IPS-20b (cell line): Measurements from ENCODE around the gene PODNL1.

Experiments
- H3K27ac ChIP-seq: one replicate; pipeline ENCODE4 v1.5.1; 2013; ENCODE audit warnings: low read length
- H3K27me3 ChIP-seq: 2 replicates; pipeline ENCODE4 v1.6.1; 2013; ENCODE audit warnings: mild to moderate bottlenecking, low read length, inconsistent platforms; ENCODE audit not compliant: insufficient read depth
- H3K36me3 ChIP-seq: 2 replicates; pipeline ENCODE4 v1.6.1; 2013; ENCODE audit warnings: low read depth, mild to moderate bottlenecking, inconsistent platforms, low read length, moderate library complexity; ENCODE audit not compliant: insufficient read depth
- H3K4me1 ChIP-seq: 2 replicates; pipeline ENCODE4 v1.6.1; 2013; ENCODE audit warnings: mild to moderate bottlenecking, control low read depth, inconsistent platforms, low read length, moderate library complexity; ENCODE audit not compliant: insufficient read depth
- H3K4me3 ChIP-seq: 2 replicates; pipeline ENCODE4 v1.5.1; 2013; ENCODE audit warnings: mild to moderate bottlenecking, low read length, inconsistent platforms
- H3K9ac ChIP-seq: 2 replicates; pipeline ENCODE4 v1.6.1; 2013; ENCODE audit warnings: low read depth, mild to moderate bottlenecking, inconsistent platforms, low read length, moderate library complexity
- H3K9me3 ChIP-seq: 2 replicates; pipeline ENCODE4 v1.6.1; 2013; ENCODE audit warnings: mild to moderate bottlenecking, low read depth, low read length, inconsistent platforms; ENCODE audit not compliant: insufficient read depth

Gene PODNL1

DNA sequence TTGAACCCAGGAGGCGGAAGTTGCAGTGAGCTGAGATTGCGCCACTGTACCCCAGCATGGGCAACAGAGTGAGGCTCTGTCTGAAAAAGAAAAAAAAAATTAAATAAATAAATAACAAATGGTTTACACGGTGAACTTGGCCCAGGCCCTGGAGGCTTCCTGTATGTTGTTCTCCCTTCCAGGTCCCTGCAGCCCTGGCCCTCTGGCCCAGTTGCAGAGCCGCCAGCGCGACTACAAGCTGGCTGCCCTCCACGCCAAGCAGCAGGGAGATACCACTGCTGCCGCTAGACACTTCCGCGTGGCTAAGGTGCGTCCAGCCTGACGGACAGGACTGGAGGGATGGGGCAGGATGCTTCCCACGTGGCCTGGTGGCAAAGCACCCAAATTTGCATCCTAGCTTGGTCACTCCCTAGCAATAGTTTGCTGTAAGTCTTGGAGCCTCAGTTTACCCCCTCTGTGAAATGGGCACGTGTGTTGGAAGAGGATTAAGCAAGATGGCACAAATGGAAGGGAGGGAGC is 20.3 kb downstream of the PODNL1 start:
- Histone ChIP-seq H3K27ac (no peak overlapping the region), H3K9ac (no peak overlapping the region), H3K9me3 (peaks cover 5% of the 10 kb centered on the region), H3K4me1 (no peaks in the 10 kb centered on the region), H3K4me3 (no peak overlapping the region), H3K36me3 (peaks cover 73% of the 10 kb centered on the region), H3K27me3 (no peaks in the 10 kb centered on the region)

DNA sequence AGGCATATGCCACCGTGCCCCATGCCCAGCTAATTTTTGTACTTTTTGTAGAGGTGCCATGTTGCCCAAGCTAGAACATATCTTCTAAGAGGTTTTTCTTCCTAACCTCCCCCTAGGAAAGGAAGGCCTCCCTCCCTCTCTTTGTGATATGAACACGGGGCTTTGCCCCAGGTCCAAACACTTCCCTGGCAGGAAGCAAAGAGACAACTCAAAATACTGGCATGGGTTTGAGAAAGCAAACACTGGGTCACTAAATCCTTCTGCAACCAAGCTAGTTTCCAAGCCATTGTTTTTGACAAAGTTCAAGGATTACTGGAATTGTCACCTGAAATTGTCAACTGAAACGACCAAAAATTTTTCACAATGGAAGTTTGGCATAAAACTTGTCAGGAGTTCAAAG is 23.4 kb downstream of the PODNL1 start:
- H3K9me3 ChIP-seq, result no peaks in the 10 kb centered on the region
- no peak overlapping the region for H3K9ac ChIP-seq
- H3K4me1 ChIP-seq, result no peaks in the 10 kb centered on the region
- no peaks in the 10 kb centered on the region for H3K27me3 ChIP-seq
- no peak overlapping the region for H3K27ac ChIP-seq
- no peak overlapping the region for H3K4me3 ChIP-seq
- H3K36me3 ChIP-seq, result peaks cover 66% of the 10 kb centered on the region

DNA sequence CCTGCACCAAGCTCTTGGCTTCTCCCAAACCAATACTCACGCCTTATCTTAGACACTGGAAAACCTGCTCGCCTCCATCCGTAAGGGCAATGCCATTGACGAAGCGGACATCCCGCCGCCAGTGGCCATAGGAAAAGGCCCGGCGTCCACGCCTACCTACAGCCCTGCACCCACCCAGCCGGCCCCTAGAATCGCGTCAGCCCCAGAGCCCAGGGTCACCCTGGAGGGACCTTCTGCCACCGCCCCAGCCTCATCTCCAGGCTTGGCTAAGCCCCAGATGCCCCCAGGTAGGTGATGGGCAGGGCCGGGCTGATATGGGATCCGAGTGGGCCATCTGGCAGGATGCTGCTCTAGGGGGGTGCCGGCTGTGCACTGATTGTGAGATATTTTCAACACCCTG is 24.9 kb downstream of the PODNL1 start:
- Histone ChIP-seq H3K9ac (no peak overlapping the region), H3K4me3 (no peak overlapping the region), H3K4me1 (no peaks in the 10 kb centered on the region), H3K27me3 (no peaks in the 10 kb centered on the region), H3K36me3 (peaks cover 62% of the 10 kb centered on the region), H3K9me3 (no peaks in the 10 kb centered on the region), H3K27ac (no peak overlapping the region)

DNA sequence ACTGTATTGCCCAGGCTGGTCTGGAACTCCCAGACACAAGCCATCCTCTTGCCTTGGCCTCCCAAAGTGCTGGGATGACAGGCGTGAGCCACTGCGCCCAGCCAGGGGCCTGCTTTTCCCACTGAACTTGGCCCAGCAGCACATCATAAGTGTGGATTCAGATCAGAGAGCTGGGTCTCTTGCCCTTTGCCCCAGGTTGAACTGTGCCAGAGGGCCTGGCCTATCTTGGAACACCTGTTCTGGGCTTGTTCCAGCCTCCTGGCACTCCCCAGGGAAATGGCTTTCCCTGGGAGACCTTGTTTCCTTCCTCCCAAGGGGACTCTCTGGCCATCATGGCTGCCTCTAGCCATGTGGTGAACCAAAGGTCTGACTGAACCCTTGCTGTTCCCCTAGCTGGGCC is 28.8 kb downstream of the PODNL1 start:
- Histone ChIP-seq H3K27me3 (peaks cover 12% of the 10 kb centered on the region), H3K36me3 (peaks cover 32% of the 10 kb centered on the region), H3K4me1 (no peaks in the 10 kb centered on the region; the same call in 1 of the 2 replicates), H3K4me3 (no peak overlapping the region), H3K9me3 (no peaks in the 10 kb centered on the region), H3K9ac (no peak overlapping the region), H3K27ac (no peak overlapping the region)

DNA sequence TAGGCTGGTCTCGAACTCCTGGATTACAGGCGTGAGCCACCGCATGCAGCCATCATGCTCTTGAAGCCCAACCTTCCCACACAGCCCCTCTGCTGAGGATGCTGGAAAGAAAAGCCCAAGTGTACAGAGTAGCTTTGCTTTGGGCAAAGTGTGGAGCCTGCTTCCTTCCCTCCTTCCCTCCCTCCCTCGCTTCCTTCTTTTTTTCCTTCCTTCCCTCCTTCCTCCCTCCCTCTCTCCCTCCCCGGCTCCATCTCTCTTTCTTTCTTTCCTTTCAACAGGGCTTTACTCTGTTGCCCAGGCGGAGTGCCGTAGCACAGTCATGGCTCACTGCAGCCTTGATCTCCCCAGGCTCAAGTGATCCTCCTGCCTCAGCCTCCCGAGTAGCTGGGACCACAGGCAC is 29.5 kb downstream of the PODNL1 start:
- Histone ChIP-seq H3K4me1 (no peaks in the 10 kb centered on the region; the same call in 1 of the 2 replicates), H3K27me3 (peaks cover 12% of the 10 kb centered on the region), H3K4me3 (no peak overlapping the region), H3K9me3 (no peaks in the 10 kb centered on the region), H3K36me3 (peaks cover 32% of the 10 kb centered on the region), H3K9ac (no peak overlapping the region), H3K27ac (no peak overlapping the region)

DNA sequence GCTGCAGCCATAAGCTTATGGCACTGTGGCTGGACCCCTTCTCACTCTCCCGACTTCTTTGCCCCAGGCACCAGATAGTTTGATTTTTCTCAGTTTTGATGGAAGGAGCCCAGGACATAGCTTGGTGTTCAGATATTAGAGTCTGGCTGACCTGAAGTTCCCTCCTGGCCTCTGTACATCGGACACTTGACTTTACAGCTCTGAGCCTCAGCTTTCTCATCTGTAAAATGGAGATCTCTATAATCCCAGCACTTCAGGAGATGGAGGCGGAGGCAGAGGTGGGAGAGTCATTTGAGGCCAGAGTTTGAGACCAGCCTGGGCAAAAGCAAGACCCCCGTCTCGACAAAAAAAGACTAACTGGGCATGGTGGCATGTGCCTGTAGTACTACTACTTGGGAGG is 31.3 kb downstream of the PODNL1 start:
- no peak overlapping the region for H3K27ac ChIP-seq
- peak overlapping the region; percentile 80 for H3K4me3 ChIP-seq
- peaks cover 16% of the 10 kb centered on the region; the same call in 1 of the 2 replicates for H3K36me3 ChIP-seq
- H3K9me3 ChIP-seq, result no peaks in the 10 kb centered on the region
- peak overlapping the region; percentile 62 for H3K9ac ChIP-seq
- no peaks in the 10 kb centered on the region; the same call in 1 of the 2 replicates for H3K4me1 ChIP-seq
- H3K27me3 ChIP-seq, result peaks cover 12% of the 10 kb centered on the region

DNA sequence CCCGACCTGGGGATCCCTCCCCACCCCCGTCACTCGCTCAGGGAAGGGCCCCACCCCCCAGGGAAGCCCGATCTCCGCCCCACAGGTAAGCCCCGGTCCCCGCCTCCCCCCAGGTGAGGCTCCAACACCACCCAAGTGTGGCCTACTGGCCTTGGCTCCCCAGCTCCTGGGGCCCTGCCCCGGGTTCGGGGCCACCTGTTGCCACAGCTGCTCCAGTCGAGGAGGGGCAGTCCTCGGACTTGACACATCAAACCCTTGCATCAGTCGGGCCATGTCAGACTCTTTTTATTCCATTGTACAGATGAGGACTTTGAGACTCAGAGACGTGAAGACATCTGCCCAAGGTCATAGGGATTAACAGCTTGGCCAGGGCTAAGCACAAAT is 31.7 kb downstream of the PODNL1 start:
- Histone ChIP-seq H3K4me1 (no peaks in the 10 kb centered on the region; the same call in 1 of the 2 replicates), H3K27me3 (peaks cover 12% of the 10 kb centered on the region), H3K9ac (peak overlapping the region; percentile 62), H3K9me3 (no peaks in the 10 kb centered on the region), H3K27ac (no peak overlapping the region), H3K36me3 (peaks cover 15% of the 10 kb centered on the region; the same call in 1 of the 2 replicates), H3K4me3 (peak overlapping the region; percentile 80)

DNA sequence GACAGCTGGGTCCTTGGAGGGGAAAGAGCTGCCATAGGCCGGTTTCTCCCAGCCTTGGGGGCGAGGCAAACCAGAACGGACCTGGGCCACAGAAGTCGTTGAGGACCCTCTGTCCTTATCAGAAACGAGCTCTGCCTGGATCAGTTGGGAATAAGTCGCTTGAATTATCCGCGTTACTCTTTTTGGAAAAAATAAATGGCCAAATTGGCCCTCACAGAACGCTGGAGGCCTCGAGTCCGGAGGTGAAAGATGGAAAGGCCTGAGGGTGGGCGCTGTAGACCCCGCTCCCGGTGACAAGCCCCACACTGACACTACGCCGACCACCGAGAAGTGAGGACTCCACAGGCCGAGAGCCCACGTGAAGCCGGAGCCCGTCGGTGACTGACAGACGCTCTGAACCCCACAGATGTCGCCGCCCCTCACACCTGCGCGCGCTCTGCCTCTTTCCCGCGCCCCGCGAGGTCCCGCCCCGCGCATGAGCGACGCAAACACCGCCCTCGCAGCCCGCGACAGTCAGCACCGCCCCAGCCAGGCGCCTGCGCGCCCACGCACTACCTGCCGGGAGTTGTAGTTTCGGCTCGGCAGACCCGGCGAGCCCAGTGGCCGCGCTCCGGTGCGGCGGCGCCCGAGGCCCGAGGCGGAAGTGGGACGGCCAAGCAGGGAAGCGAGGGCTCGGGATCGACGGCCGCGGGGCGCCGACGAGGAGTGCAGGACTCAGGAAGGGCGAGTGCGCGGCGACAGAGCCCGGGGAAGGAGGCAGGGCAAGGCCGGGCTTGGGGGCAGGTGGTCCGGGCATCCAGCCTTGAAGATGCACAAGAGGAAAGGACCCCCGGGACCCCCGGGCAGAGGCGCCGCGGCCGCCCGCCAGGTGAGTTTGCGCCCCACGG is 32.3 kb downstream of the PODNL1 start, which contains the start of the genes BRME1 and CC2D1A:
Gene BRME1 (minus strand): TSS at position 484 of the 887 bp plus-strand sequence. CDS start 1,225 bp downstream, outside the sequence.
Gene CC2D1A (plus strand): TSS at position 568 of the 887 bp plus-strand sequence. CDS start 241 bp downstream, at position 809.
- Histone ChIP-seq H3K9ac (peak within 1 kb of the TSS; percentile 62), H3K27me3 (peaks cover 12% of the 10 kb centered on the region), H3K9me3 (no peaks in the 10 kb centered on the region), H3K4me3 (peak within 1 kb of the TSS; percentile 80), H3K36me3 (peaks cover 13% of the 10 kb centered on the region; the same call in 1 of the 2 replicates), H3K4me1 (no peaks in the 10 kb centered on the region; the same call in 1 of the 2 replicates), H3K27ac (no peak within 1 kb of the TSS)

DNA sequence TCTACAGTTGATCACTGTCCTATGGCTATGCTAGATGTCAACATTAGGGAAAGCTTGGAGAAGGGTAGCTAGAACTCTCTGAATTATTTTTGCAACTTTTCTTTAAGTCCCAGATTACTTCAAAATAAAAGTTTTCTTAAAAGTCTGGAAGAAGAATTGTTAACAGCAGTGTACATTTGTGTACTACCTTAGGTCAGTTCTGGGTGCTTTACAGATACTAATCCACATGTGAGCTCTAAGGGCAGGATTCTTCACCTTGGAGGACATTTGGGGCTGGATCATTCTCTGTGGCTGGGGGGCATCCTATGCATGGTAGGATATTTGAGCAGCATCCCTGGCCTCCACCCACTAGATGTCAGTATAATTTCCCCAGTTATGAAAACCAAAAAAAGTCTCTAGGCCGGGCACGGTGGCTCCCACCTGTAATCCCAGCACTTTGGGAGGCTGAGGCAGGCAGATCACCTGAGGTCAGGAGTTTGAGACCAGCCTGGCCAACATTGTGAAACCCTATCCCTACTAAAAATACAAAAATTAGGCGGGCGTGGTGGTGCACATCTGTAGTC is 35.1 kb downstream of the PODNL1 start:
- no peak overlapping the region for H3K4me3 ChIP-seq
- peaks cover 12% of the 10 kb centered on the region for H3K27me3 ChIP-seq
- H3K9me3 ChIP-seq, result no peaks in the 10 kb centered on the region
- H3K9ac ChIP-seq, result no peak overlapping the region
- H3K36me3 ChIP-seq, result no peaks in the 10 kb centered on the region
- H3K27ac ChIP-seq, result no peak overlapping the region
- H3K4me1 ChIP-seq, result no peaks in the 10 kb centered on the region; the same call in 1 of the 2 replicates

DNA sequence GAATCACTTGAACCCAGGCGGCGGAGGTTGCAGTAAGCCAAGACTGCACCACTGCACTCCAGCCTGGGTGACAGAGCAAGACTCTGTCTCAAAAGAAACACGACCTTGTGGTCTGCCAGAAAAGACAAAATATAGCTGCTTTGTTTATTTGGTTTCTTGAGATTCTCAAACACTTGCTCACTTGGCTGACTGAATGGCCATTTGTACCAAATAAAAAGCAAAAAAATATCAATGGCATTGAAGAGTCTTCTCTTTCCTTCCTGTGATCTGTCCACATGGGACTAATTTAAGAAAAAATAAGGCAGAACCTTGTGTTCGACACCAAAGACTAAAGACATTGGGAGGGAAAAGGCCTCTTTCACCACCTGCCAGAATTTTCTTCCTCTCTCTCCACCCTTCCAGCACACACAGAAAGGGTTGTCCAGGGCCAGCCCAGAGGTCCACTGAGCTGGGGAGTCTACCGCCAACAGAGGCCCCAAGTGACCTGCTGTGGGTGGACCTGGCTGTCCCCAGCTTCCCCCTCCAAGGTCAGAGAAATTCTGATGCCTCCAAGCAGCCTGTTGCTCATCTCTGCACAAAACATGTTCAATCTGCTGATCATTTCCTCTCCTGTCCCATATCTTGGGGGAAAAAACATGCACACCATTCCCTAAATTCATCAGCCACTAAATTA is 38.2 kb downstream of the PODNL1 start:
- no peaks in the 10 kb centered on the region for H3K9me3 ChIP-seq
- H3K4me1 ChIP-seq, result no peaks in the 10 kb centered on the region
- H3K36me3 ChIP-seq, result no peaks in the 10 kb centered on the region
- peaks cover 5% of the 10 kb centered on the region for H3K27me3 ChIP-seq
- H3K4me3 ChIP-seq, result no peak overlapping the region
- no peak overlapping the region; the same call in 1 of the 2 replicates for H3K9ac ChIP-seq
- H3K27ac ChIP-seq, result no peak overlapping the region

DNA sequence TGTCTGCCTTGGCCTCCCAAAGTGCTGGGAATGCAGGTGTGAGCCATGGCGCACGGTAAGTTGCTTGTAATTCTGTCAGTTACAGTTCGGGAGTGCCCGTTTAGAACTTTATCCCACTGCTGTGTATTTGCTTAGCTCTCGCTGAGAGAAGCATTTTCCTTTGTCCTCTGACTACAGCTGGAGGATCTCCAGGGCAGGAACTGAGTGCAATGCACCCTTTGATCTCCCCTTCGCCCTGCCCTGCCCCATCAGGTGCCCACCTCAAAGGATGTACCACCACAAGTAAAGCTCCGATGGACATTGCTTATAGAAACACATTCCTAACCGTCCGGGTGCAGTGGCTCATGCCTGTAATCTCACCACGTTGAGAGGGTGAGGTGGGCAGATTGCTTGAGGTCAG is 38.8 kb downstream of the PODNL1 start:
- Histone ChIP-seq H3K27me3 (no peaks in the 10 kb centered on the region), H3K9ac (no peak overlapping the region), H3K9me3 (no peaks in the 10 kb centered on the region), H3K36me3 (no peaks in the 10 kb centered on the region), H3K4me3 (no peak overlapping the region), H3K27ac (no peak overlapping the region), H3K4me1 (no peaks in the 10 kb centered on the region)
